K562 (cell line): Measurements from ENCODE around the gene SLC5A2. TPM values are rescaled to one million over a fixed set of nuclear protein-coding genes. Genes with fewer than 3 reads are reported as not detected.

ENCODE experiments used
- ETV5 ChIP-seq: sonication (generic); formaldehyde crosslinking; IDR thresholded peaks from 2 replicates; pipeline ENCODE4 v1.4.0; 2020; ENCODE audit warnings: low read depth, mild to moderate bottlenecking, missing genetic modification reagents
- GABPB2 ChIP-seq: fragments of 250-450 bp; sonication (Bioruptor Pico); conservative IDR thresholded peaks from 2 replicates; pipeline ENCODE4 v1.5.1; 2021; ENCODE audit warnings: mild to moderate bottlenecking
- GATAD2B ChIP-seq: fragments of 450-650 bp; IDR thresholded peaks from 2 replicates; pipeline ENCODE4 v1.6.1; 2017; ENCODE audit warnings: mild to moderate bottlenecking, borderline replicate concordance
- HDGF ChIP-seq: fragments of 450-650 bp; IDR thresholded peaks from 2 replicates; pipeline ENCODE4 v1.6.1; 2016
- HEY1 ChIP-seq: fragments of 250-450 bp; sonication (Bioruptor Pico); IDR thresholded peaks from 2 replicates; pipeline ENCODE4 v1.5.0; 2020; ENCODE audit warnings: mild to moderate bottlenecking, moderate library complexity, borderline replicate concordance
- MYNN ChIP-seq, 2 experiments: sonication (generic); formaldehyde crosslinking in 1 of 2; IDR thresholded peaks; 2 replicates each; pipeline versions ENCODE4 v1.5.0 to v1.6.1; 2016 to 2020; ENCODE audit warnings: antibody characterized with exemption in 1 of 2, missing genetic modification reagents in 1 of 2
- NFYB ChIP-seq: IDR thresholded peaks from 2 replicates; pipeline ENCODE4 v1.6.1; 2011; ENCODE audit warnings: mild to moderate bottlenecking, moderate library complexity; ENCODE audit not compliant: insufficient read length; ENCODE audit errors: extremely low read depth
- NR4A1 ChIP-seq, 2 experiments: fragments of 250-450 bp in 1 of 2; fragments of 450-650 bp in 1 of 2; sonication (Bioruptor Pico) in 1 of 2; IDR thresholded peaks; 2 replicates each; pipeline versions ENCODE4 v1.4.0 to v1.6.1; 2016 to 2020; ENCODE audit warnings: mild to moderate bottlenecking in 2 of 2, missing compliant biosample characterization in 1 of 2, missing genetic modification characterization in 1 of 2, moderate library complexity in 1 of 2
- PHF21A ChIP-seq: fragments of 450-650 bp; IDR thresholded peaks from 2 replicates; pipeline ENCODE4 v1.6.1; 2017; ENCODE audit warnings: low read depth, borderline replicate concordance
- PTTG1 ChIP-seq: fragments of 450-650 bp; IDR thresholded peaks from 2 replicates; pipeline ENCODE4 v1.6.1; 2016; ENCODE audit warnings: low read depth, mild to moderate bottlenecking, missing genetic modification characterization, missing compliant biosample characterization
- RFX5 ChIP-seq: IDR thresholded peaks from 2 replicates; pipeline ENCODE4 v1.6.1; 2011; ENCODE audit warnings: low read depth, mild to moderate bottlenecking, improper control_type of control experiment, low read length
- TEAD1 ChIP-seq, 2 experiments: fragments of 450-650 bp in 1 of 2; sonication (generic) in 1 of 2; formaldehyde crosslinking; IDR thresholded peaks; 2 replicates each; pipeline versions ENCODE4 v1.4.0 to v1.8.0; 2020 to 2022; ENCODE audit warnings: mild to moderate bottlenecking in 2 of 2, missing genetic modification reagents in 1 of 2
- XRCC3 ChIP-seq: fragments of 450-650 bp; IDR thresholded peaks from 2 replicates; pipeline ENCODE4 v1.6.1; 2017; ENCODE audit warnings: mild to moderate bottlenecking, moderate library complexity
- ZBTB1 ChIP-seq: sonication (generic); formaldehyde crosslinking; IDR thresholded peaks from 2 replicates; pipeline ENCODE4 v1.8.1; 2023; ENCODE audit warnings: missing genetic modification reagents, low read depth, mild to moderate bottlenecking, borderline replicate concordance
- ZHX1 ChIP-seq: fragments of 150-350 bp; conservative IDR thresholded peaks from 2 replicates; pipeline ENCODE4 v1.6.1; 2014; ENCODE audit warnings: low read length
- ZNF133 ChIP-seq: fragments of 250-450 bp; sonication (Bioruptor Pico); IDR thresholded peaks from 2 replicates; pipeline ENCODE4 v1.4.0; 2020; ENCODE audit warnings: mild to moderate bottlenecking
- ZNF24 ChIP-seq: fragments of 450-650 bp; IDR thresholded peaks from 2 replicates; pipeline ENCODE4 v1.6.1; 2016
- ZNF77 ChIP-seq: fragments of 250-450 bp; sonication (Bioruptor Pico); IDR thresholded peaks from 2 replicates; pipeline ENCODE4 v1.5.0; 2020
- polyA plus RNA-seq, 8 experiments: library from polyadenylated mRNA; depleted of rRNA in 4 of 8; stranded (reverse) in 5 of 8; unstranded in 3 of 8; fragments of >200 nt; fragmentation: Nextera tagmentation in 2 of 8; fragmentation: Illumina TruSeq in 1 of 8; extraction: Ambion mirVana in 2 of 8; extraction: Trizol in 1 of 8; gene quantifications; 2 replicates each; pipeline versions ENCODE4 v1.2.1 to v1.2.3, GENCODE V29; 2011 to 2014; ENCODE audit warnings: inconsistent platforms in 1 of 8, missing spikeins in 1 of 8
- total RNA-seq, 7 experiments: library from RNA; depleted of rRNA in 6 of 7; stranded (reverse); fragments of >200 nt in 6 of 7; fragmentation: Illumina TruSeq in 2 of 7; extraction: Trizol in 2 of 7; gene quantifications; 2 replicates each; pipeline versions ENCODE4 v1.2.1 to v1.2.3, GENCODE V29; 2011 to 2021; ENCODE audit warnings: low replicate concordance in 1 of 7
- TF ChIP-seq, protein P1 (sequence below): fragments of 250-450 bp; sonication (Bioruptor Pico); IDR thresholded peaks from 2 replicates; pipeline ENCODE4 v1.8.0; 2021; ENCODE audit warnings: borderline replicate concordance, mild to moderate bottlenecking, moderate library complexity; ENCODE audit not compliant: poor library complexity, severe bottlenecking
- TF ChIP-seq, protein P2 (sequence below): fragments of 250-450 bp; sonication (Bioruptor Pico); IDR thresholded peaks from 2 replicates; pipeline ENCODE4 v1.4.0; 2020; ENCODE audit warnings: mild to moderate bottlenecking, moderate library complexity
- TF ChIP-seq, protein P3 (sequence below): fragments of 250-450 bp; sonication (Bioruptor Pico); IDR thresholded peaks from 2 replicates; pipeline ENCODE4 v1.5.1; 2021; ENCODE audit warnings: mild to moderate bottlenecking

The SLC5A2 gene
- total and polyA plus RNA-seq, 9 of the 15 experiments (the other 6 are each of a cell fraction or from before 2014, with no cell fraction given) = 0.07 to 2.7 (median 2.2) TPM; not detected in 6

DNA sequence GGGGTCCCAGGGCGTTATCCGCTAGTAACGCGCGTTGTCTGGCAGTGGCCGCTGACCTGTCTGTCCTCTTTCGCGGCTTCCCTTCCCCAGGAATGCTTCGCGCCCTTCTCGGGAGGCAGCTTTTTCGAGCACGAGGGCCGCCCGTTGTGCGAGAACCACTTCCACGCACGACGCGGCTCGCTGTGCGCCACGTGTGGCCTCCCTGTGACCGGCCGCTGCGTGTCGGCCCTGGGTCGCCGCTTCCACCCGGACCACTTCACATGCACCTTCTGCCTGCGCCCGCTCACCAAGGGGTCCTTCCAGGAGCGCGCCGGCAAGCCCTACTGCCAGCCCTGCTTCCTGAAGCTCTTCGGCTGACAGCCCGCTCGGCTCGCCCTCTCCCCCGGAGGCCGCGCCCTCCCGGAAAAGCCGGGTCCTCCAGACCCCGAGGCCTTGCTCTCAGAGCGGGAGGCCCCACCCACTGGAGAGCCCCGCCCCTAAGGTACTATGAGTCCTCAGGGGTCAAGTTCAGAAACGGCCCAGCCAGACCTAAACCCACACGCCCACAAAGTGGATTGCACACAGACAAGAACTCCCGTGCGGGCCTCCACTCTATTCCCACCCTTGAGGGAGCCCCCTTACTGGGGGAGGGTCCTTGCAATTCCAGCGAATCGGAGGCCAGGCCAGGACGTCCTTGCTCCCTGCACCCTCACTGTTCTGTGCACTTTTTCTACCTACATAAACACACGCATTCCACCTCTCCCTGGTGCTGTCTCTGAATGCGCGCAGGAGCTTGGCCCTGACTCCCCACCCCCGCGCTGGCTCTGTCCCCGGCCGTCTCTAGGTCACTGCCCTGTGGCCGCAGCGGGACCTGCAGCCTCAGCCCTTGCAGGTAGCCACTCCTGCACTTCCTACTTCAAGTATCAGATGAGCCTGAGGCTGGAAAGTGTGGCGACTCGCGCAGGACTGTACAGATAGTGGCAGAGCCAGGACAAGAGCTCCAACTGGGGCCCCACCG lies 5.4 kb upstream of the SLC5A2 start (continued):
- TF ChIP-seq, protein P1, sequence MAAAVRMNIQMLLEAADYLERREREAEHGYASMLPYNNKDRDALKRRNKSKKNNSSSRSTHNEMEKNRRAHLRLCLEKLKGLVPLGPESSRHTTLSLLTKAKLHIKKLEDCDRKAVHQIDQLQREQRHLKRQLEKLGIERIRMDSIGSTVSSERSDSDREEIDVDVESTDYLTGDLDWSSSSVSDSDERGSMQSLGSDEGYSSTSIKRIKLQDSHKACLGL (CRISPR knock-in tag) = no peak
- TF ChIP-seq TEAD1 (CRISPR knock-in tag; IDR thresholded peaks at IDR 0.05) = no peak; a peak in 1 of 4 replicates
- no peak for TF ChIP-seq ZBTB1 (CRISPR knock-in tag)
- TF ChIP-seq ZNF77 (CRISPR knock-in tag) = no peak
- no peak; the same call in 1 of the 2 replicates for TF ChIP-seq MYNN (IDR thresholded peaks at IDR 0.05)
- TF ChIP-seq MYNN (CRISPR knock-in tag; IDR thresholded peaks at IDR 0.05) = no peak
- no peak for TF ChIP-seq ETV5 (CRISPR knock-in tag)
- TF ChIP-seq, protein P2, sequence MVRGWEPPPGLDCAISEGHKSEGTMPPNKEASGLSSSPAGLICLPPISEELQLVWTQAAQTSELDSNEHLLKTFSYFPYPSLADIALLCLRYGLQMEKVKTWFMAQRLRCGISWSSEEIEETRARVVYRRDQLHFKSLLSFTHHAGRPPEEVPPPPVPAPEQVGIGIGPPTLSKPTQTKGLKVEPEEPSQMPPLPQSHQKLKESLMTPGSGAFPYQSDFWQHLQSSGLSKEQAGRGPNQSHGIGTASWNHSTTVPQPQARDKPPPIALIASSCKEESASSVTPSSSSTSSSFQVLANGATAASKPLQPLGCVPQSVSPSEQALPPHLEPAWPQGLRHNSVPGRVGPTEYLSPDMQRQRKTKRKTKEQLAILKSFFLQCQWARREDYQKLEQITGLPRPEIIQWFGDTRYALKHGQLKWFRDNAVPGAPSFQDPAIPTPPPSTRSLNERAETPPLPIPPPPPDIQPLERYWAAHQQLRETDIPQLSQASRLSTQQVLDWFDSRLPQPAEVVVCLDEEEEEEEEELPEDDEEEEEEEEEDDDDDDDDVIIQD (CRISPR knock-in tag) = no peak
- TF ChIP-seq ZNF133 (CRISPR knock-in tag) = no peak
- no peak for TF ChIP-seq GATAD2B
- no peak for TF ChIP-seq NFYB
- no peak for TF ChIP-seq RFX5
- TF ChIP-seq HDGF = no peak
- TF ChIP-seq GABPB2 = no peak
- no peak for TF ChIP-seq ZHX1
- no peak for TF ChIP-seq PTTG1 (tag)
- no peak for TF ChIP-seq ZNF24
- TF ChIP-seq, protein P3, sequence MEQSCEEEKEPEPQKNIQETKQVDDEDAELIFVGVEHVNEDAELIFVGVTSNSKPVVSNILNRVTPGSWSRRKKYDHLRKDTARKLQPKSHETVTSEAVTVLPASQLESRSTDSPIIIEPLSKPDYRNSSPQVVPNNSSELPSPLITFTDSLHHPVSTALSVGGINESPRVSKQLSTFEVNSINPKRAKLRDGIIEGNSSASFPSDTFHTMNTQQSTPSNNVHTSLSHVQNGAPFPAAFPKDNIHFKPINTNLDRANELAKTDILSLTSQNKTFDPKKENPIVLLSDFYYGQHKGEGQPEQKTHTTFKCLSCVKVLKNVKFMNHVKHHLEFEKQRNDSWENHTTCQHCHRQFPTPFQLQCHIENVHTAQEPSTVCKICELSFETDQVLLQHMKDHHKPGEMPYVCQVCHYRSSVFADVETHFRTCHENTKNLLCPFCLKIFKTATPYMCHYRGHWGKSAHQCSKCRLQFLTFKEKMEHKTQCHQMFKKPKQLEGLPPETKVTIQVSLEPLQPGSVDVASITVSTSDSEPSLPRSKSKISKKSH (CRISPR knock-in tag) = no peak
- TF ChIP-seq PHF21A = no peak
- TF ChIP-seq NR4A1 (CRISPR knock-in tag; IDR thresholded peaks at IDR 0.05) = 0 out of 2 replicates have a peak, but pooled peaks have one; percentile 33
- no peak for TF ChIP-seq NR4A1 (tag; IDR thresholded peaks at IDR 0.05)
- no peak for TF ChIP-seq XRCC3
- TF ChIP-seq HEY1 (CRISPR knock-in tag) = no peak
